Stimulated activated CD8-positive, alpha-beta memory T cell treated with anti-CD3 and anti-CD28 coated beads, Interleukin-2, amount 100 ng/mL, for 48 hours (primary cell): ENCODE results near the gene POLR2E.

Experiments
- DNase-seq, 2 donors: peaks; one replicate each; pipeline ENCODE4 v3.0.0-alpha.2; 2020; ENCODE audit warnings: low read depth in 2 of 2

POLR2E gene

GRCh38 chr19:1111641-1112267, 16.6 kb upstream of the POLR2E start:
- no peak for DNase-seq

- no peak for DNase-seq
Measured at GRCh38 chr19:1110809-1111640, 15.8 kb upstream of the POLR2E start.

DNA sequence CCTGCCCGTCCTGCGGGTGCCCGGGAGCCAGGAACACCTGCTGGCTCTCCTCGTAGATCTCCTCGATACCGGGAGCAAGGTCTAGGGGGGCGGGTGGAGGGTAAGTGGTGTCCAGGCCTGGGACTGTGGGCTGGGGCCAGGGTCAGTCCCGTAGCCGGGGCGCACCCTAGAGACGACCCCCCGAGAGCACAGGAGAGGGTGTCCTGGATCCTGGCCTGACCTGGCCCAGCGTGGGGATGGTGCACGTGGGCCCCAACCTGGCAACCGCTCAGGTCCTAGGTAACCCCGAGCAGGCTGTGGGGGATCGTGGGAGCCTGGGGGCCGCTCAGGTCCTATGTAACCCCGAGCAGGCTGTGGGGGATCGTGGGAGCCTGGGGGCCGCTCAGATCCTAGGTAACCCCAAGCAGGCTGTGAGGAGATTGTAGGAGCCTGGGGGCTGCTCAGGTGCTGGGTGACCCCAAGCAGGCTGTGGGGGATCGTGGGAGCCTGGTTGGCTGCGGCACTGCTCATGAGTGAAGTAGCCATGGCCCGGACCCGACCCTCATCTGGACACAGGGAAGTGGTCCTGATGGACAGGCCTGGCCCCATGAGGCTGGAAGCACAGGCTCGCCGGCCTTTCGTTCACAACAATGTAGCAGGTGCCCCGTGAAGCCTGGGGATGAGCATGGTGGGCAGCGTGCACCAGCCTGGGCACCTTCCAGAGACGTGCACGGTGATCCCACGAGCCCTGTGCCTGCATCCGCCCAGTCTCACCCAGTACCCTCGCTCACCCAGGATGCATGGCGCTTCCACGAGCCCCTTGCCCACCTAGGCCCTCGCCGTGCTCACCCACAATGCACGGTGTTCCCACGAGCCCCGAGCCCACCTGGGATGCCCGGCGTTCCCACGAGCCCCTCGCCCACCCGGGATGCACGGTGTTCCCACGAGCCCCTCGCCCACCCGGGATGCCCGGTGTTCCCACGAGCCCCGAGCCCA, 14.8 kb upstream of the POLR2E start:
- no peak for DNase-seq

- no peak for DNase-seq
Measured at GRCh38 chr19:1109032-1109551, 13.9 kb upstream of the POLR2E start.

- DNase-seq, result no peak
Measured at GRCh38 chr19:1108291-1109031, 13.3 kb upstream of the POLR2E start.

DNA sequence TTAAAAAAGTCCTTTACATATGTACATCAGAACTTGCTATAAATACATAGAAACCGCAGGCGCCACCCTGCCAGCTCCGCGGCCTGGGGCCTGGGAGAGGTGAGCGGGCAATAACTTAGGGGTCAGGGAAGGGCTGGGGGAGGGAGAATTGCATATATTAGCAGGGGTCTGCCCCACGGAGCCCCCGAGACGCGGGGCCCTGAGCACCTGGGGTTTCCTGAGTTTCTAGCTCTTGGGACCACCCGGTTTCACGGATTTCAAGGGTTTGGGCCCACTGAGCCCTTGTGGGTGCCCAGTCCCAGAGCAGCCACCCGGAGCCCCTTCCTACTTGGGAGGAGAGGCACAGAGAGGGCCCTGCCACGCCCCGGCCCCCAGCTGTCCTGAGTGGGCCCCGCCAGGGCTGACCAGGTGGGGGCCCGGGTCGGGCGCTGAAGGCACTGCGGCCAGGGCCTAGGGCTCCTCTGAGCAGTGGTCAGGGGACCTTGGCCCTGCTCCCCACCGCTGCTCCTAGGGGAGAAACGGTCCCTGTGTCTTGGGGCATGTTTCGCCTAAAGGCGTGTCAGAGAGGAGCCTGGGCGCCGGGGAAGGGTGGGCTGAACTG, 12.6 kb upstream of the POLR2E start:
- DNase-seq, result no peak

GRCh38 chr19:1106841-1107660, 11.9 kb upstream of the POLR2E start:
- no peak for DNase-seq

GRCh38 chr19:1105873-1106840, 11.0 kb upstream of the POLR2E start:
- no peak for DNase-seq

DNA sequence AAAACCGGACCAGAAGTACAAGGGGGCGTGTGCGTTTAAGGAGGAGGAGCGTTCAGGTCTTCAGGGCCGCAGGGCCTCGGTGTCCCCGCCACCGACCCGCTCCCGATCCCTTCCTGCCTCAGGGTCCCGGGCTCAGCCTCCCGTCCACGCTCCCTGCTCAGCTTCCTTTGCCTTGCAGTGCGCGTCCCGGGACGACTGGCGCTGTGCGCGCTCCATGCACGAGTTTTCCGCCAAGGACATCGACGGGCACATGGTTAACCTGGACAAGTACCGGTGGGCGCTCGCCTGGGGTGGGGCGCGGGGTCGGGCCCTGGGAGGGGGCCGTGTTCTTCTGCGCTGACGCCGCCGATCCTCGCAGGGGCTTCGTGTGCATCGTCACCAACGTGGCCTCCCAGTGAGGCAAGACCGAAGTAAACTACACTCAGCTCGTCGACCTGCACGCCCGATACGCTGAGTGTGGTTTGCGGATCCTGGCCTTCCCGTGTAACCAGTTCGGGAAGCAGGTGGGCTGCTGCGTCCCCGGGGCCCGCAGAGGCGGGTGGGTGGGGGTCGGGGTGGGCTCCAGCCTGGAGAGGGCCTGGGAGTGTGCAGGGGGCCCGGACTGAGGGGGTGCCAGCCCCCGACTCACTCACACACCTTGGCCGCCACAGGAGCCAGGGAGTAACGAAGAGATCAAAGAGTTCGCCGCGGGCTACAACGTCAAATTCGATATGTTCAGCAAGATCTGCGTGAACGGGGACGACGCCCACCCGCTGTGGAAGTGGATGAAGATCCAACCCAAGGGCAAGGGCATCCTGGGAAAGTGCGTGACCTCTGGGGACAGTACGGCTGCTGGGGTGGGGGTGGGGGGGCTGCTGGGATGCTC, 10.1 kb upstream of the POLR2E start:
- DNase-seq, result no peak

- peak; percentile 61 to 74 for DNase-seq
Measured at GRCh38 chr19:1104311-1105007, 9.3 kb upstream of the POLR2E start.

- peak; percentile 95 to 98 for DNase-seq
Measured at GRCh38 chr19:1103708-1104310, 8.6 kb upstream of the POLR2E start, which contains the start of gene GPX4. Gene GPX4, plus strand, starts transcription at chr19:1103994. Its CDS starts 50 bp downstream, at chr19:1104044.

GRCh38 chr19:1103132-1103707, 8.0 kb upstream of the POLR2E start:
- DNase-seq, result no peak

- DNase-seq, result peak; percentile 58 to 72
Measured at GRCh38 chr19:1102407-1103131, 7.4 kb upstream of the POLR2E start.

- DNase-seq, result no peak
Measured at GRCh38 chr19:1101337-1101698, 6.1 kb upstream of the POLR2E start.

- no peak for DNase-seq
Measured at GRCh38 chr19:1098177-1099051, 3.2 kb upstream of the POLR2E start.
